GM12801 (cell line): ENCODE data around the gene BPGM.

Experiments
- CTCF ChIP-seq: IDR thresholded peaks from one replicate; pipeline ENCODE4 v1.5.1; 2011; ENCODE audit warnings: control low read depth; ENCODE audit not compliant: insufficient read length; ENCODE audit errors: extremely low read depth

Gene BPGM

GRCh38 chr7:134708692-134709091 is 62.0 kb downstream of the BPGM start:
- TF ChIP-seq CTCF, result no peak

GRCh38 chr7:134709197-134709596 is 62.5 kb downstream of the BPGM start:
- TF ChIP-seq CTCF, result no peak

- TF ChIP-seq CTCF, result no peak
These were observed 63.8 kb downstream of the BPGM start for GRCh38 chr7:134710511-134710853.

GRCh38 chr7:134710854-134711624 is 64.4 kb downstream of the BPGM start:
- TF ChIP-seq CTCF, result no peak

- TF ChIP-seq CTCF, result no peak
These were observed 65.5 kb downstream of the BPGM start for GRCh38 chr7:134712196-134712595.

- TF ChIP-seq CTCF, result no peak
These were observed 68.0 kb downstream of the BPGM start for GRCh38 chr7:134714470-134715205.

- TF ChIP-seq CTCF, result no peak
These were observed 71.7 kb downstream of the BPGM start for GRCh38 chr7:134718211-134718875.
